K562 (cell line): ENCODE results near the gene OSBPL1A. TPM values are rescaled to one million over a fixed set of nuclear protein-coding genes. Genes with fewer than 3 reads are reported as not detected.

ENCODE experiments used
- ETV6 ChIP-seq, 3 experiments: fragments of 150-350 bp in 1 of 3; sonication (generic) in 1 of 3; formaldehyde crosslinking in 1 of 3; IDR thresholded peaks; 2 replicates each; pipeline versions ENCODE4 v1.6.1 to v1.8.0; 2014 to 2022; ENCODE audit warnings: borderline replicate concordance in 2 of 3, low read depth in 2 of 3, antibody characterized with exemption in 1 of 3, low read length in 1 of 3, mild to moderate bottlenecking in 1 of 3, missing genetic modification reagents in 1 of 3
- EWSR1 ChIP-seq: fragments of 450-650 bp; IDR thresholded peaks from 2 replicates; pipeline ENCODE4 v1.6.1; 2018; ENCODE audit warnings: borderline replicate concordance, mild to moderate bottlenecking, low read depth, moderate library complexity; ENCODE audit not compliant: partially characterized antibody
- HDAC2 ChIP-seq: fragments of 450-650 bp; IDR thresholded peaks from 2 replicates; pipeline ENCODE4 v1.6.1; 2016; ENCODE audit warnings: mild to moderate bottlenecking
- HDAC6 ChIP-seq: IDR thresholded peaks from 2 replicates; pipeline ENCODE4 v1.6.1; 2012; ENCODE audit warnings: low read depth, mild to moderate bottlenecking, control low read depth, inconsistent platforms, low read length, moderate library complexity
- HMBOX1 ChIP-seq: sonication (generic); IDR thresholded peaks from 2 replicates; pipeline ENCODE4 v1.6.1; 2016
- JUND ChIP-seq, 2 experiments: IDR thresholded peaks; 2 replicates in 1 of 2; 3 replicates in 1 of 2; pipeline ENCODE4 v1.6.1; 2011; ENCODE audit warnings: borderline replicate concordance in 2 of 2, low read depth in 2 of 2, low read length in 2 of 2, improper control_type of control experiment in 1 of 2, missing biosample characterization in 1 of 2, missing genetic modification characterization in 1 of 2, missing genetic modification reagents in 1 of 2
- NCOA2 ChIP-seq, 2 experiments: fragments of 450-650 bp; IDR thresholded peaks; 2 replicates each; pipeline ENCODE4 v1.6.1; 2018; ENCODE audit warnings: mild to moderate bottlenecking in 2 of 2, moderate library complexity in 1 of 2; ENCODE audit not compliant: partially characterized antibody in 2 of 2
- NCOA4 ChIP-seq: fragments of 450-650 bp; IDR thresholded peaks from 2 replicates; pipeline ENCODE4 v1.6.1; 2018; ENCODE audit warnings: mild to moderate bottlenecking; ENCODE audit not compliant: partially characterized antibody
- NFXL1 ChIP-seq: fragments of 450-650 bp; formaldehyde crosslinking; IDR thresholded peaks from 2 replicates; pipeline ENCODE4 v1.4.0; 2021; ENCODE audit warnings: mild to moderate bottlenecking
- NR2F6 ChIP-seq: fragments of 450-650 bp; formaldehyde crosslinking; IDR thresholded peaks from 2 replicates; pipeline ENCODE4 v1.4.0; 2020; ENCODE audit warnings: mild to moderate bottlenecking
- PPARD ChIP-seq: fragments of 250-450 bp; sonication (Bioruptor Pico); IDR thresholded peaks from 2 replicates; pipeline ENCODE4 v1.8.0; 2022; ENCODE audit warnings: inconsistent platforms, mild to moderate bottlenecking, moderate library complexity
- RUNX1 ChIP-seq: sonication (generic); IDR thresholded peaks from 2 replicates; pipeline ENCODE4 v1.6.1; 2016; ENCODE audit warnings: antibody characterized with exemption, low read depth
- SETDB1 ChIP-seq: IDR thresholded peaks from one replicate; pipeline ENCODE4 v1.6.1; 2012; ENCODE audit warnings: low read length, control low read depth, inconsistent platforms
- SOX6 ChIP-seq: fragments of 450-650 bp; IDR thresholded peaks from 2 replicates; pipeline ENCODE4 v1.6.1; 2014; ENCODE audit warnings: mild to moderate bottlenecking
- SP1 ChIP-seq: sonication (generic); formaldehyde crosslinking; IDR thresholded peaks from 2 replicates; pipeline ENCODE4 v1.8.1; 2022; ENCODE audit warnings: mild to moderate bottlenecking, missing genetic modification reagents
- TCF7 ChIP-seq: sonication (generic); IDR thresholded peaks from 2 replicates; pipeline ENCODE4 v1.6.1; 2016; ENCODE audit warnings: antibody characterized with exemption, borderline replicate concordance
- THRAP3 ChIP-seq: fragments of 450-650 bp; IDR thresholded peaks from 2 replicates; pipeline ENCODE4 v1.6.1; 2016; ENCODE audit warnings: mild to moderate bottlenecking, inconsistent platforms, borderline replicate concordance
- USF2 ChIP-seq: sonication (generic); formaldehyde crosslinking; IDR thresholded peaks from 2 replicates; pipeline ENCODE4 v1.5.0; 2020; ENCODE audit warnings: missing genetic modification reagents
- ZBTB43 ChIP-seq: sonication (generic); formaldehyde crosslinking; IDR thresholded peaks from 2 replicates; pipeline ENCODE4 v1.8.0; 2023; ENCODE audit warnings: mild to moderate bottlenecking, missing genetic modification reagents
- ZFX ChIP-seq: sonication (generic); formaldehyde crosslinking; IDR thresholded peaks from 2 replicates; pipeline ENCODE4 v1.8.0; 2022; ENCODE audit warnings: mild to moderate bottlenecking, missing genetic modification reagents, moderate library complexity
- ZNF146 ChIP-seq: IDR thresholded peaks from one replicate; pipeline ENCODE4 v1.6.1; 2018; ENCODE audit warnings: missing compliant biosample characterization; ENCODE audit not compliant: unreplicated experiment
- ZNF347 ChIP-seq: fragments of 450-650 bp; formaldehyde crosslinking; IDR thresholded peaks from 2 replicates; pipeline ENCODE4 v1.4.0; 2020; ENCODE audit warnings: low read depth, mild to moderate bottlenecking, moderate library complexity
- ZNF384 ChIP-seq: IDR thresholded peaks from 2 replicates; pipeline ENCODE4 v1.6.1; 2012; ENCODE audit warnings: low read depth, low read length, improper control_type of control experiment
- ZSCAN32 ChIP-seq: fragments of 450-650 bp; formaldehyde crosslinking; IDR thresholded peaks from 2 replicates; pipeline ENCODE4 v1.4.0; 2020; ENCODE audit warnings: mild to moderate bottlenecking, moderate library complexity
- polyA plus RNA-seq, 8 experiments: library from polyadenylated mRNA; depleted of rRNA in 4 of 8; stranded (reverse) in 5 of 8; unstranded in 3 of 8; fragments of >200 nt; fragmentation: Nextera tagmentation in 2 of 8; fragmentation: Illumina TruSeq in 1 of 8; extraction: Ambion mirVana in 2 of 8; extraction: Trizol in 1 of 8; gene quantifications; 2 replicates each; pipeline versions ENCODE4 v1.2.1 to v1.2.3, GENCODE V29; 2011 to 2014; ENCODE audit warnings: inconsistent platforms in 1 of 8, missing spikeins in 1 of 8
- total RNA-seq, 7 experiments: library from RNA; depleted of rRNA in 6 of 7; stranded (reverse); fragments of >200 nt in 6 of 7; fragmentation: Illumina TruSeq in 2 of 7; extraction: Trizol in 2 of 7; gene quantifications; 2 replicates each; pipeline versions ENCODE4 v1.2.1 to v1.2.3, GENCODE V29; 2011 to 2021; ENCODE audit warnings: low replicate concordance in 1 of 7

Gene OSBPL1A
- total and polyA plus RNA-seq, 9 of the 15 experiments (the other 6 are each of a cell fraction or from before 2014, with no cell fraction given), result 0.40 to 0.49 TPM; not detected in 7

GRCh38 chr18:24426398-24427294 lies 29.0 kb upstream of the OSBPL1A start, which contains the start of gene IMPACT (continued):
- TF ChIP-seq ZBTB43 (no peak), EWSR1 (no peak), ZFX (CRISPR knock-in tag) (peak; percentile 82), NCOA4 (no peak), ZNF347 (no peak), ETV6 (IDR thresholded peaks at IDR 0.05; ENCODE audit: borderline replicate concordance in 1 of 2, low read depth in 2 of 2, low read length in 1 of 2) (no peak), ETV6 (CRISPR knock-in tag; IDR thresholded peaks at IDR 0.05; ENCODE audit: borderline replicate concordance) (no peak), ZNF384 (no peak), RUNX1 (no peak), ZNF146 (no peak), THRAP3 (no peak), SETDB1 (no peak), USF2 (CRISPR knock-in tag) (no peak), HDAC2 (no peak), TCF7 (no peak), HDAC6 (no peak), ZSCAN32 (CRISPR knock-in tag) (peak; percentile 49; the same call in 1 of the 2 replicates), SP1 (CRISPR knock-in tag) (no peak), NR2F6 (peak; percentile 68; the same call in 1 of the 2 replicates), PPARD (no peak), NFXL1 (peak; percentile 88), JUND (IDR thresholded peaks at IDR 0.05; ENCODE audit: borderline replicate concordance, low read depth, low read length) (no peak), JUND (tag; IDR thresholded peaks at IDR 0.05; ENCODE audit: borderline replicate concordance, low read depth, low read length) (0 out of 3 replicates have a peak, but pooled peaks have one; percentile 21), SOX6 (0 out of 2 replicates have a peak, but pooled peaks have one; percentile 18), HMBOX1 (no peak), NCOA2 (IDR thresholded peaks at IDR 0.05; ENCODE audit: partially characterized antibody in 2 of 2) (no peak)
